Esophagus muscularis mucosa (tissue), 4 donors: ENCODE results near the gene TLE4. TPM values are rescaled to one million over a fixed set of nuclear protein-coding genes. Genes with fewer than 3 reads are reported as not detected.

Experiments
- DNase-seq: peaks from one replicate; pipeline ENCODE4 v3.0.0-alpha.2; 2017; ENCODE audit errors: extremely low spot score
- H3K27ac ChIP-seq, 4 donors: fragments of 200-600 bp; sonication (generic); replicated peaks in 1 of 4; 1 replicate in 3 of 4; 2 replicates in 1 of 4; pipeline ENCODE4 v1.5.1; 2016 to 2019; ENCODE audit warnings: mild to moderate bottlenecking in 1 of 4
- H3K27me3 ChIP-seq, 4 donors: fragments of 200-600 bp; sonication (generic); one replicate each; pipeline versions ENCODE4 v1.5.1 to v1.6.0; 2016 to 2019
- H3K36me3 ChIP-seq, 4 donors: fragments of 200-600 bp; sonication (generic); one replicate each; pipeline ENCODE4 v1.5.1; 2016 to 2019
- H3K4me1 ChIP-seq, 4 donors: fragments of 200-600 bp; sonication (generic); one replicate each; pipeline ENCODE4 v1.5.1; 2016 to 2019
- H3K4me3 ChIP-seq, 4 donors: fragments of 200-600 bp; sonication (generic); 1 replicate in 2 of 4; 2 replicates in 2 of 4; pipeline ENCODE4 v1.5.1; 2016 to 2019; ENCODE audit warnings: mild to moderate bottlenecking in 4 of 4, moderate library complexity in 1 of 4
- H3K9me3 ChIP-seq, 4 donors: fragments of 200-600 bp; sonication (generic); 1 replicate in 3 of 4; 2 replicates in 1 of 4; pipeline ENCODE4 v1.5.1; 2016 to 2019
- EP300 ChIP-seq: sonication (generic); formaldehyde crosslinking; IDR thresholded peaks from one replicate; pipeline ENCODE4 v1.6.1; 2017; ENCODE audit warnings: antibody characterized with exemption
- POLR2A ChIP-seq: fragments of 450-650 bp; IDR thresholded peaks from one replicate; pipeline ENCODE4 v1.6.1; 2017; ENCODE audit warnings: antibody characterized with exemption, moderate library complexity, mild to moderate bottlenecking, low read depth
- POLR2AphosphoS5 ChIP-seq, 2 donors: sonication (generic); formaldehyde crosslinking; IDR thresholded peaks; one replicate each; pipeline ENCODE4 v1.6.1; 2017; ENCODE audit warnings: antibody characterized with exemption in 2 of 2
- WGBS: methylation state at CpG from one replicate; pipeline ENCODE4 v1.1.5; 2018; 5-methylcytosine and 5-hydroxymethylcytosine counted together
- intact Hi-C: fragments of 100-400 bp; cut with DNase I; formaldehyde crosslinking; loops from one replicate; pipeline ENCODE4 v1.15.1; 2023
- total RNA-seq, 4 donors: library from RNA; depleted of rRNA; stranded (reverse); fragments of >200 nt; gene quantifications; one replicate each; pipeline versions ENCODE4 v1.1.0 to v1.2.1, GENCODE V29; 2016
- TF ChIP-seq, protein P1 (sequence below), 3 experiments: fragments of 200-600 bp in 2 of 3; fragments of 450-650 bp in 1 of 3; sonication (generic) in 2 of 3; IDR thresholded peaks; one replicate each; pipeline ENCODE4 v1.5.1; 2017 to 2019; ENCODE audit warnings: antibody characterized with exemption in 3 of 3, mild to moderate bottlenecking in 2 of 3, moderate library complexity in 1 of 3

TLE4 gene
- total RNA-seq, 4 donors from 2014 or later = 30.0 to 36.1 (median 34.3) TPM

DNA sequence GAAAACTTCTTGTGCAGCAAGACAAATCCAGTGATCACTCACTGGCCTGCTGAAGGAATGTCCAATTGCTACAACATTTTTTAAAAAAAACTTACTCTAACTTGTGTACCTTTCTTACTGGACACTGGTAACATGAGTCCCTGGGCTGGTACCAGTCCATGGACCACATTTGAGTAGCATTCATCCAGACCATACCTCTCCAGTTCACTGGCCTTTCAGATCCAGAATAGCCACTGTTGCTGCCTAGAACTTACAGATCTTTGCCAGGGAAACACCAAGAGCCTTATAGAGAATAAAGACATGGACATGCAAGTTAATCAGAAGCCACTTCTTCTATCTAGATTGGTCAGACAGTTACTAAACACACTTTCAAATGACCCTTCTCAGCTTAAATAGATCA is 185.3 kb downstream of the TLE4 start:
- Histone ChIP-seq H3K27ac (no peak overlapping the region), H3K27me3 (no peaks in the 10 kb centered on the region), H3K9me3 (no peaks in the 10 kb centered on the region), H3K4me1 (peaks cover 0 to 12% (median 2%) of the 10 kb centered on the region in 4 donors), H3K36me3 (no peaks in the 10 kb centered on the region), H3K4me3 (no peak overlapping the region)
- no peak for TF ChIP-seq POLR2A
- TF ChIP-seq, protein P1, sequence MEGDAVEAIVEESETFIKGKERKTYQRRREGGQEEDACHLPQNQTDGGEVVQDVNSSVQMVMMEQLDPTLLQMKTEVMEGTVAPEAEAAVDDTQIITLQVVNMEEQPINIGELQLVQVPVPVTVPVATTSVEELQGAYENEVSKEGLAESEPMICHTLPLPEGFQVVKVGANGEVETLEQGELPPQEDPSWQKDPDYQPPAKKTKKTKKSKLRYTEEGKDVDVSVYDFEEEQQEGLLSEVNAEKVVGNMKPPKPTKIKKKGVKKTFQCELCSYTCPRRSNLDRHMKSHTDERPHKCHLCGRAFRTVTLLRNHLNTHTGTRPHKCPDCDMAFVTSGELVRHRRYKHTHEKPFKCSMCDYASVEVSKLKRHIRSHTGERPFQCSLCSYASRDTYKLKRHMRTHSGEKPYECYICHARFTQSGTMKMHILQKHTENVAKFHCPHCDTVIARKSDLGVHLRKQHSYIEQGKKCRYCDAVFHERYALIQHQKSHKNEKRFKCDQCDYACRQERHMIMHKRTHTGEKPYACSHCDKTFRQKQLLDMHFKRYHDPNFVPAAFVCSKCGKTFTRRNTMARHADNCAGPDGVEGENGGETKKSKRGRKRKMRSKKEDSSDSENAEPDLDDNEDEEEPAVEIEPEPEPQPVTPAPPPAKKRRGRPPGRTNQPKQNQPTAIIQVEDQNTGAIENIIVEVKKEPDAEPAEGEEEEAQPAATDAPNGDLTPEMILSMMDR (IDR thresholded peaks at IDR 0.05) = no peak
- DNase-seq = no peak
- intact Hi-C loops = no loop called here

DNA sequence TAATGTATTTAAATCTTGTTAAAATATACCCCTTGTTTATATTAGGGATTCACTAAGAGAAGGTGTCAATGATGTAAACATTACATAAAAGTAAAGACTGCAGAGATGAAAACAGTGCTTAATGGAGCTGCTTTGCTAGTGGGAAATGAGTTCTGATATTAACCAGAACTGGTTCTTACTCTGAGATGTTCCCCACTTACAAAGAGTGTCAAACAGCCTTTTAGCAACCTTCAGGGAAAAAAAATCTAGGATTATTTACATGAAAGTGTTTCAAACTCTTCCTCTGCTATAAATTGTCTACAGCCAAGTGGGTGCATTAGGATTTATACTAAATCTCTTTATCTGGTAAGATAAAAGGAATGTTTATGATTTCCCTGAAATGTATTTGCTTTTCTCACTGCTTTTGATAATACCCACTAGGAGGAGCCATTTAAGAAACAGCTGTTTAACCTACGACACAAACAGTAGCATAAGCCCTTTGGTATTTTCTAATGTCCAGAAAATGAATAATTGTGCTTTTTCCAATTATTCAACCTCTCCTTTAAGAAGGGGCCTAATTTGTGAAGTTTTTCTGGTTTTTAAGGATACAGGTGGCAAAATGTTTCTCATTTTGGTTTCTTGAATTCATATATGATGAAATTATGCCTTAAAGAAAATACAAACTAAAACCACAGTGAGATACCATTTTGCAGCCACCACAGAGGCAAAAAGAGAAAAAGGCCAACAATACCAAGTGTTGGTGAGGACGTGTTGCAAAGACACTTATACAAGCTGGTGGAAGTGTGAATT is 186.3 kb downstream of the TLE4 start:
- Histone ChIP-seq H3K27ac (no peak overlapping the region), H3K36me3 (no peaks in the 10 kb centered on the region), H3K4me1 (peaks cover 0 to 12% (median 2%) of the 10 kb centered on the region in 4 donors), H3K27me3 (no peaks in the 10 kb centered on the region), H3K9me3 (no peaks in the 10 kb centered on the region), H3K4me3 (no peak overlapping the region)
- no peak for DNase-seq
- WGBS = 59% methylated on average over 2 of the region's 2 CpGs
- intact Hi-C loops = no loop called here
- TF ChIP-seq, protein P1 (IDR thresholded peaks at IDR 0.05) = peak in 2 of 3 experiments; percentile 9 to 40
- TF ChIP-seq EP300 = no peak
- no peak for TF ChIP-seq POLR2AphosphoS5 (IDR thresholded peaks at IDR 0.05)

DNA sequence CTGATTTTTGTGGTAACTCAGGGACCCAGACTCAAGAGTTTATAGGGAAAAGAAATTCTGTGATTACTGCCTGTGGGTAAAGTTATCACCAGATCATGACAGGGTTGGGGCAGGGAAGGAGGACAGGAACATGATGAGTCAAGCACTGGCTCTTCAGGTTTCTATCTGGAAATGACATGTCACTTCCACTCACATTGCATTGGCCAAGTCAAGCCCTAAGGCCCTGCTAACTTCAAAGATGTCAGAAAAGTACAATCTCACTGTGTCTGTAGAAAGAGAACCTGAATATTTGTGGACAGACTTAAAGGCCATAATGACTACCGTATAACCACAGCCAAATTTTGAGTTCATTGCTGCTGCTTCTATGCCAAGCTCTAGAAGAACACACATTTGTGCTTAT is 187.7 kb downstream of the TLE4 start:
- 100% methylated on average over 1 of the region's 1 CpG for WGBS

DNA sequence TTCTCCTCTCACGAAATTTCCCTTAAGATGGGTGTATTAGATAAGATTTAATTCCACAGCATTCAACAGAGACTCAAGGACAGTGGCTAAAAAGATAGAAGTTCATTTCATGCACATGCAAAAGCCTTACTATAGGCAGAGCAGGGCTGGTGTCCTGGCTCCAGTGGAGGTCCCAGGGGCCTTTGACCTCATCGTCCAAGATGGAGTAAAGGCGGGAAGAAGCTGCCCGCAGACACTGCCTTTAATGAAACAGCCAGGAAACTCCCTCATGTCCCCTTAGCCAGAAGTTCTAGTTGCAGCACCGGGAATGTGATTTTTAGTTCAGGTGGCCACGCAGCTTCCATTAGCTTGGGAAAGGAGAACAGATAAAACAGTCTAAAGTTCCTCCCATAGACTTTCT is 190.3 kb downstream of the TLE4 start:
- Histone ChIP-seq H3K4me1 (peaks cover 8 to 27% (median 18%) of the 10 kb centered on the region in 4 donors), H3K4me3 (no peak overlapping the region), H3K36me3 (no peaks in the 10 kb centered on the region), H3K27me3 (no peaks in the 10 kb centered on the region), H3K27ac (no peak overlapping the region), H3K9me3 (no peaks in the 10 kb centered on the region)
- intact Hi-C loops = no loop called here
- DNase-seq = no peak
- TF ChIP-seq POLR2AphosphoS5 (IDR thresholded peaks at IDR 0.05) = no peak
- TF ChIP-seq EP300 = no peak
- TF ChIP-seq, protein P1 (IDR thresholded peaks at IDR 0.05) = no peak
- no peak for TF ChIP-seq POLR2A
- 93% methylated on average over 6 of the region's 6 CpGs for WGBS

More for the DNA sequence above, 187.7 kb downstream of the TLE4 start:
- Histone ChIP-seq H3K27ac (no peak overlapping the region), H3K4me1 (peaks cover 2 to 21% (median 11%) of the 10 kb centered on the region in 4 donors), H3K4me3 (no peak overlapping the region), H3K36me3 (no peaks in the 10 kb centered on the region), H3K27me3 (no peaks in the 10 kb centered on the region), H3K9me3 (no peaks in the 10 kb centered on the region)
- no peak for TF ChIP-seq EP300
- TF ChIP-seq, protein P1 (IDR thresholded peaks at IDR 0.05) = no peak
- DNase-seq = no peak
- intact Hi-C loops = no loop called here
